CD1c-positive myeloid dendritic cell (primary cell): ENCODE measurements around the gene FAM43A.

Source experiments
- DNase-seq: peaks from one replicate; pipeline ENCODE4 v3.0.0-alpha.2; 2016; ENCODE audit errors: extremely low spot score

FAM43A gene

GRCh38 chr3:194675680-194676079 lies 10.0 kb upstream of the FAM43A start:
- peak; percentile 47 for DNase-seq

- no peak for DNase-seq
Measured at GRCh38 chr3:194676471-194676870, 9.2 kb upstream of the FAM43A start.

GRCh38 chr3:194680888-194681615 lies 4.6 kb upstream of the FAM43A start:
- DNase-seq = no peak

- DNase-seq = no peak
Measured at GRCh38 chr3:194682189-194682693, 3.4 kb upstream of the FAM43A start.

GRCh38 chr3:194682694-194683310 lies 2.9 kb upstream of the FAM43A start:
- DNase-seq = peak; percentile 76

- DNase-seq = no peak
Measured at GRCh38 chr3:194683380-194683779, 2.3 kb upstream of the FAM43A start.

DNA sequence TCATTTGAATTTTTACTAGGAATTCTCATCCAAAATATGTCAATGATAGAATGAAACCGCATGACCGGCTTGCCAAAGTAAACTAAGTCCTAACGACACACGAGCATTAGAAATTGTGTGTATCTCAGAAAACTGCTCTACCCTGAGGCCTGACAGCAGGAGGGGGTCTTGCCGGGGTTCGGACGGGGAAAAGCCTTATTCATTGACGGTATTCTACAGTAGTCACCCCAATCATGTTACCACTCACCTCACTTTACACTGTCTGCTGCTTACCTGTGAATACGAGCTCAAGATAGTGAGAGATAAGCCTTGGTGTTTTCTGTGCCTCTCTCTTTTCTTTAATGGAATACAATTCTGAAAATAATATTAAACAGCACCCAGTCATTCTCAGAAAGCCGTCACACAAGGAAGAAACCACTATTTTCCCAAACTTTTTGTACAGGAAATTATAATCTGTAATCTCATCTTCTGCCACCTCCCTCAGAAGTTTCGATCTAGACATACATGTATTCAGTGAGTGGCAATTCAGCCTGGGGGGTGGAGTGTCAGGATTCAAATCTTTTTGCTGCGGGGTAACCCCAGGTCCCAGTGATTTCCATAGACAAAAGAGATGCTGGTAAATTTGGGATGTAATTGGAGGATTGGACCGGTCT lies 492 bp upstream of the FAM43A start:
- no peak for DNase-seq

- no peak for DNase-seq
Measured at GRCh38 chr3:194686414-194686815, 732 bp downstream of the FAM43A start.

GRCh38 chr3:194686816-194687637 lies 1.3 kb downstream of the FAM43A start:
- peak; percentile 20 for DNase-seq

- peak; percentile 83 for DNase-seq
Measured at GRCh38 chr3:194687638-194688199, 2.0 kb downstream of the FAM43A start.

GRCh38 chr3:194688200-194688740 lies 2.6 kb downstream of the FAM43A start:
- peak; percentile 68 for DNase-seq

- no peak for DNase-seq
Measured at GRCh38 chr3:194688946-194689345, 3.3 kb downstream of the FAM43A start.

DNA sequence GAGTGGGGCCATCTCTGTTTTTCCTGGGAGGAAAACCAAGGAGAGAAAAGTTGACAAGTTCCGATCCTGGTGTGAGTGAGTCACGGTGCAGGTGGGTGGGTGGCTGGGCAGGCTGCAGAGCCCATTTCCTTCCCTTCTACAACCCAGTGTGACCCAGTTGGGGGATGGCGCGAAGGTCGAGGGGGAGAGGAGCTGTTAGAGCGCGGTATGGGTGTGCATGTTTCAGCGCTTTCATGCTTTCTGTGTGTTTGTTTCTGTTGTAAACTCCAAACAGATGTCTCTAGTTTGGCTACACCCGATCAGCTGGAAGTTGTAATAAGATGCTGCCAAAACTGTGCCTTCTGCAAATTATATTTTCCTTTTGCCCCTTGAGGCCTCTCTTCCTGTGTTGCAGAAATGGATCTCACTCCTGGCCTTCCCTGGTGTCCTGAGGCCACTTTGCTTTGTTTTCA lies 3.8 kb downstream of the FAM43A start:
- peak; percentile 49 for DNase-seq

DNA sequence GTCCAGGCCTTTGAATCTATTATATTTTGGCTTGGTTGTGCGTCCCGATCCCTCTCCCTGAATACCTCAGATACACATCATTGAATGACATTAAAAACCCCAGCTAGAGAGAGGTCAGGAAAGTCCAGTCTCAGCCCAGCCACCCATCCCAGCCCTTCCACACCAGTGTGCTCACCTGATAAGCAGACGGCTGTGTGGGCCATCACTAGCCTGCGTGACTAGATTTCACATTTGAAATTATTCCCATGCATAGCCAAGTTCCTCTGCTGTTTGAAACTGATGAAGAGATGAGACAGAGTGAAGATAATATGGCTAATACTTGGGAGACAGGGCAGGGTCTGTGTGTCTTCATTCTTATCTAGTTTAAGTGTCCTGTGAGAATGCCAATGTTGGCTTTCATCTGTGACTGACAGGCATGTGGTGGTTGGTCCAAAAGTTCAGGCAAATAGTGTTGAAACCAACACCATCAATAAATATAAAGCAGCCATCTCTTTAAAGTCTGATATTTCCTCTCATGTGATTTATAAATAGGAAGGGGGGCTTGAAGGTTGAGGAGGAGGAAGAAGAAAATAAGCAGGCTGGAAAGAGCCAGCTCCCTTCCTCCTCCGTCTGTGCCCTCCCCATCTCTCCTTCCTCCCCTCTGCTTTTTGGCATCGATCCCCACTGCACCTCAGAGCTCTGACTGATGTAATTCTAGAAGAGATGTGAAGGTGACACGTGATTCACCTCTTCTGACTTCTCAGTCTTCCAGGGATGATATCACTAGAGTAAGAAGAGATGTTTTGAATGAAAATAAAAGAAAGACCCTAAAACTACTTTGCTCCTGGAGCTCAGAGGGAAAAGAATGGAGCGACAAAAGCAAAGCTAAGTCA lies 5.1 kb downstream of the FAM43A start:
- no peak for DNase-seq

DNA sequence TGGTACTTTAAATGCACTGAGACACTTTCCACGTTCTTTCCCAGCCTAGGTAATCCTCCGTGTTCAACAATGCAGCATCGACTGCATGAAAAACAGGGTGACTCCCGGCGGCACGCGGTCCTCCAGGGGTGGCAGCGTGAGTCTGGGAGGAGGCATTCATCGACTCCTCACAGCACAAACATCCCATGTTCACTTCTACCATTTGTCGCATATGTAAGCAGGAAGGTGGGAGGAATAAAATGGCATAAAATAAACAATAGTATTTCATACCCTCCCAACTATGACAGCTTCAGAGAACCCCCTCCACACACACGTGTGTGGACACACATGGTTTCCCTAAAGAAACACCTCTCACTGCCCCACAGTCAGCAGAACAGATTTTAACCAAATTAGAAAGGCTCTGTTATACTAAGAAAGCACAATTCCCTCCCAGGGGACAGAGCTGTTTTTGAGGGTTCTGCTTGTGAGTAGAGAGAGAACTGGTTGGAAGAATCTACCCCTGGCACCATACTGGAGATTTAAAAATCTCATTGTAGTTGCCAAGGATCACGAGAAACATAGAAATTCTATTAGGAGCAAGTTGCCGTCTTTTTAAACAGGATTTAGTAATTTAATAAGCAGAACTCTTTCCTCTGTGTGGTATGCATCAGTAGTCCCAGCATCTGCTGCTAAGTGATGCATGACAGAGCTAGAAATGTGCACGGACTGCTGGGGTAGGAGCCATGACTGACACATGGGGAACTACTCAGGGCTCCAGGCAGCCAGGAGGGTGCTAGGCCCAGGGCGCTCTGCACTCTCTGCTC lies 6.0 kb downstream of the FAM43A start:
- DNase-seq = no peak

GRCh38 chr3:194696702-194697101 lies 11.0 kb downstream of the FAM43A start:
- no peak for DNase-seq

- no peak for DNase-seq
Measured at GRCh38 chr3:194702545-194702944, 16.9 kb downstream of the FAM43A start.

DNA sequence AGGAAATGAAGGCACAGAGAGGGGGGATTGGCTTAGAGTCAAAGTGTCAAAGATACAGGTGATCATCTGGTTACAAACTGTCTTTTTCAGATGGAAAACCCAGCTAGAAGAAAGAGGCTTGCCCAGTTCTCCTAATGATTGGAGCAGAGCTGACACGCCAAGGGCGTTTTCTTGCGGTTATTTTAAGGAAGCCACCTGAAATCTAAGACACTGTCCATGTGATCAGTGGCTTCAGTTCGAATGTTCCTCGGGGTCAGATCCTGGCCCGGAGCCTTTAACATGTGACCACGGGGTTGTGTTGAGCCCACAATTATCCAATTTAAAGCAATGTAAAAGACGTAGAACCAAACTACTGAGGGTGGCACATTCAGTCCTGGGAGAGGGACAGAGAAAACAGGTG lies 19.5 kb downstream of the FAM43A start:
- no peak for DNase-seq

- DNase-seq = no peak
Measured at GRCh38 chr3:194705761-194706160, 20.1 kb downstream of the FAM43A start.
